Smooth muscle cell (in vitro differentiated cells): Measurements from ENCODE around the gene ENOSF1. TPM values are rescaled to one million over a fixed set of nuclear protein-coding genes. Genes with fewer than 3 reads are reported as not detected.
A peak's percentile ranks its signal among the peaks of the same experiment; 100 is the strongest.
"Not testable (repeated sequence)": the region's sequence is repeated elsewhere in the genome, so short reads cannot be mapped to it uniquely, and the experiment has no call there.

Experiments
- DNase-seq: peaks from one replicate; lab custom pipeline; 2025; ENCODE audit not compliant: unreplicated experiment; lab: John Stamatoyannopoulos, UW
- H2AFZ ChIP-seq: fragments of 200-600 bp; sonication (generic); 2 replicates; pipeline ENCODE4 v1.6.0; 2016; ENCODE audit warnings: antibody characterized with exemption, low read depth, mild to moderate bottlenecking
- H3F3A ChIP-seq: fragments of 200-600 bp; sonication (generic); 2 replicates; pipeline ENCODE4 v1.6.0; 2017; ENCODE audit warnings: antibody characterized with exemption, low read depth
- H3K27ac ChIP-seq: fragments of 200-600 bp; sonication (generic); 2 replicates; pipeline ENCODE4 v1.5.1; 2016; ENCODE audit warnings: low read depth, mild to moderate bottlenecking
- H3K27me3 ChIP-seq: fragments of 200-600 bp; sonication (generic); 2 replicates; pipeline ENCODE4 v1.6.1; 2016; ENCODE audit warnings: low read depth, mild to moderate bottlenecking
- H3K36me3 ChIP-seq: fragments of 200-600 bp; sonication (generic); 2 replicates; pipeline ENCODE4 v1.5.1; 2016; ENCODE audit warnings: low read depth
- H3K4me1 ChIP-seq: fragments of 200-600 bp; sonication (generic); 2 replicates; pipeline ENCODE4 v1.5.1; 2016; ENCODE audit warnings: low read depth
- H3K4me2 ChIP-seq: fragments of 200-600 bp; sonication (generic); 2 replicates; pipeline ENCODE4 v1.6.0; 2016; ENCODE audit warnings: mild to moderate bottlenecking
- H3K4me3 ChIP-seq: fragments of 200-600 bp; sonication (generic); 2 replicates; pipeline ENCODE4 v1.5.1; 2016; ENCODE audit warnings: mild to moderate bottlenecking
- H3K79me2 ChIP-seq: fragments of 200-600 bp; sonication (generic); 2 replicates; pipeline ENCODE4 v1.6.0; 2016; ENCODE audit warnings: low read depth, mild to moderate bottlenecking
- H3K9ac ChIP-seq: fragments of 200-600 bp; sonication (generic); 2 replicates; pipeline ENCODE4 v1.6.0; 2016; ENCODE audit warnings: low read depth
- H3K9me3 ChIP-seq: fragments of 200-600 bp; sonication (generic); replicated peaks from 2 replicates; pipeline ENCODE4 v1.5.1; 2016; ENCODE audit warnings: low read depth
- H4K20me1 ChIP-seq: fragments of 200-600 bp; sonication (generic); 2 replicates; pipeline ENCODE4 v1.6.0; 2016; ENCODE audit warnings: low read depth
- CTCF ChIP-seq: fragments of 200-600 bp; sonication (generic); IDR thresholded peaks from 2 replicates; pipeline ENCODE4 v1.5.1; 2017; ENCODE audit warnings: borderline replicate concordance, mild to moderate bottlenecking, antibody characterized with exemption; ENCODE audit not compliant: insufficient read depth, poor library complexity, severe bottlenecking
- WGBS: methylation state at CpG from one replicate; pipeline ENCODE4 v1.1.7; 2016; ENCODE audit warnings: low lambda C conversion rate; 5-methylcytosine and 5-hydroxymethylcytosine counted together
- polyA plus RNA-seq: library from polyadenylated mRNA; unstranded; fragments of >200 nt; fragmentation: Nextera tagmentation; extraction: Ambion mirVana; gene quantifications from 2 replicates; pipeline ENCODE4 v1.2.1, GENCODE V29; 2016
- total RNA-seq: library from RNA; depleted of rRNA; stranded (reverse); fragments of >200 nt; gene quantifications from 2 replicates; pipeline ENCODE4 v1.2.3, GENCODE V29; 2014

The ENOSF1 gene
- total and polyA plus RNA-seq, 2 experiments from 2014 or later = 6.6 to 12.4 TPM

- Histone ChIP-seq H3K4me3 (no peak overlapping the region), H3K4me1 (no peaks in the 10 kb centered on the region), H3F3A (no peaks in the 10 kb centered on the region), H4K20me1 (no peaks in the 10 kb centered on the region), H3K9me3 (no peaks in the 10 kb centered on the region), H3K27me3 (no peaks in the 10 kb centered on the region), H3K27ac (no peak overlapping the region), H3K4me2 (no peak overlapping the region), H3K79me2 (no peaks in the 10 kb centered on the region), H3K36me3 (peaks cover 4% of the 10 kb centered on the region), H2AFZ (no peak overlapping the region), H3K9ac (no peak overlapping the region)
- no peak for TF ChIP-seq CTCF
- no peak for DNase-seq
- 93% methylated on average over 3 of the region's 3 CpGs for WGBS
Measured at GRCh38 chr18:732371-732770, 19.9 kb upstream of the ENOSF1 start.

GRCh38 chr18:731185-731584, 18.8 kb upstream of the ENOSF1 start:
- Histone ChIP-seq H3K9ac (no peak overlapping the region), H3K4me2 (no peak overlapping the region), H3K4me3 (no peak overlapping the region), H3K36me3 (no peaks in the 10 kb centered on the region), H3K4me1 (no peaks in the 10 kb centered on the region), H3K27ac (no peak overlapping the region), H3K9me3 (no peaks in the 10 kb centered on the region), H3K27me3 (no peaks in the 10 kb centered on the region), H3F3A (no peaks in the 10 kb centered on the region), H4K20me1 (no peaks in the 10 kb centered on the region), H2AFZ (no peak overlapping the region), H3K79me2 (no peaks in the 10 kb centered on the region)
- no peak for TF ChIP-seq CTCF
- DNase-seq = no peak

- Histone ChIP-seq H3K4me2 (no peak overlapping the region), H3K27ac (peak overlapping the region; percentile 19), H3K27me3 (no peaks in the 10 kb centered on the region), H4K20me1 (no peaks in the 10 kb centered on the region), H3K4me1 (no peaks in the 10 kb centered on the region), H3K79me2 (no peaks in the 10 kb centered on the region), H2AFZ (no peak overlapping the region), H3K4me3 (no peak overlapping the region), H3K36me3 (no peaks in the 10 kb centered on the region), H3K9me3 (no peaks in the 10 kb centered on the region), H3K9ac (no peak overlapping the region), H3F3A (no peaks in the 10 kb centered on the region)
- TF ChIP-seq CTCF = no peak
- DNase-seq = no peak
Measured at GRCh38 chr18:730692-731091, 18.3 kb upstream of the ENOSF1 start.

GRCh38 chr18:730120-730519, 17.7 kb upstream of the ENOSF1 start:
- H3K27me3 ChIP-seq, H3K27ac ChIP-seq, H3K79me2 ChIP-seq, DNase-seq, H3K4me1 ChIP-seq, H3K4me2 ChIP-seq, H3K9me3 ChIP-seq, H3F3A ChIP-seq, H3K36me3 ChIP-seq, H3K4me3 ChIP-seq, H4K20me1 ChIP-seq, H3K9ac ChIP-seq, H2AFZ ChIP-seq: not testable (repeated sequence)
- WGBS = 82% methylated on average over 5 of the region's 5 CpGs
